Neural progenitor cell (in vitro differentiated cells): Measurements from ENCODE around the gene RPL6. TPM values are rescaled to one million over a fixed set of nuclear protein-coding genes. Genes with fewer than 3 reads are reported as not detected.

Experiments used
- DNase-seq: peaks from one replicate; pipeline ENCODE4 v3.0.0-alpha.2; 2016; ENCODE audit warnings: low spot score
- H2AFZ ChIP-seq: fragments of 200-600 bp; sonication (generic); replicated peaks from 2 replicates; pipeline ENCODE4 v1.6.1; 2016; ENCODE audit warnings: antibody characterized with exemption
- H3F3A ChIP-seq: fragments of 200-600 bp; sonication (generic); 2 replicates; pipeline ENCODE4 v1.6.1; 2016; ENCODE audit warnings: antibody characterized with exemption, low read depth
- H3K27ac ChIP-seq: fragments of 200-600 bp; sonication (generic); 2 replicates; pipeline ENCODE4 v1.5.1; 2016; ENCODE audit warnings: mild to moderate bottlenecking
- H3K27me3 ChIP-seq: fragments of 200-600 bp; sonication (generic); 2 replicates; pipeline ENCODE4 v1.6.1; 2016; ENCODE audit warnings: mild to moderate bottlenecking, moderate library complexity
- H3K36me3 ChIP-seq: fragments of 200-600 bp; sonication (generic); 2 replicates; pipeline ENCODE4 v1.5.1; 2016
- H3K4me1 ChIP-seq: fragments of 200-600 bp; sonication (generic); 2 replicates; pipeline ENCODE4 v1.6.1; 2016; ENCODE audit warnings: mixed run types
- H3K4me2 ChIP-seq: fragments of 200-600 bp; sonication (generic); 2 replicates; pipeline ENCODE4 v1.6.1; 2016
- H3K4me3 ChIP-seq: fragments of 200-600 bp; sonication (generic); 2 replicates; pipeline ENCODE4 v1.5.1; 2016
- H3K79me2 ChIP-seq: fragments of 200-600 bp; sonication (generic); 2 replicates; pipeline ENCODE4 v1.6.1; 2016; ENCODE audit warnings: low read depth
- H3K9ac ChIP-seq: fragments of 200-600 bp; sonication (generic); 2 replicates; pipeline ENCODE4 v1.6.1; 2016
- H3K9me3 ChIP-seq: fragments of 200-600 bp; sonication (generic); 2 replicates; pipeline ENCODE4 v1.5.1; 2016; ENCODE audit warnings: low read depth
- H4K20me1 ChIP-seq: fragments of 200-600 bp; sonication (generic); 2 replicates; pipeline ENCODE4 v1.6.1; 2016; ENCODE audit warnings: low read depth
- H3K27ac Mint-ChIP-seq: 3 replicates; pipeline ENCODE4 v1.8.0; 2021; ENCODE audit warnings: mixed read lengths
- H3K27me3 Mint-ChIP-seq: 2 replicates; pipeline ENCODE4 v1.8.0; 2022; ENCODE audit warnings: low read depth, mild to moderate bottlenecking, inconsistent platforms, moderate library complexity, mixed read lengths; ENCODE audit not compliant: insufficient read depth
- H3K36me3 Mint-ChIP-seq: 3 replicates; pipeline ENCODE4 v1.8.0; 2021; ENCODE audit warnings: mixed read lengths
- H3K4me1 Mint-ChIP-seq: 3 replicates; pipeline ENCODE4 v1.8.0; 2021; ENCODE audit warnings: mixed read lengths
- H3K4me3 Mint-ChIP-seq: 3 replicates; pipeline ENCODE4 v1.8.0; 2021; ENCODE audit warnings: mild to moderate bottlenecking, moderate library complexity, mixed read lengths
- H3K9me3 Mint-ChIP-seq: 3 replicates; pipeline ENCODE4 v1.8.0; 2020; ENCODE audit warnings: mixed read lengths
- CTCF ChIP-seq: fragments of 200-600 bp; sonication (generic); IDR thresholded peaks from 2 replicates; pipeline ENCODE4 v1.5.1; 2017; ENCODE audit warnings: antibody characterized with exemption, mild to moderate bottlenecking
- EZH2 ChIP-seq: fragments of 200-600 bp; sonication (generic); IDR thresholded peaks from 2 replicates; pipeline ENCODE4 v1.6.1; 2017; ENCODE audit warnings: antibody characterized with exemption, mild to moderate bottlenecking, moderate library complexity
- EZH2phosphoT487 ChIP-seq: fragments of 200-600 bp; sonication (generic); IDR thresholded peaks from 2 replicates; pipeline ENCODE4 v1.6.1; 2017; ENCODE audit warnings: antibody characterized with exemption
- total RNA-seq: library from RNA; depleted of rRNA; stranded (reverse); fragments of >200 nt; gene quantifications from 2 replicates; pipeline ENCODE4 v1.2.3, GENCODE V29; 2015; ENCODE audit warnings: low replicate concordance

The RPL6 gene
- total RNA-seq, 1 donor from 2014 or later, result 3,685 TPM

DNA sequence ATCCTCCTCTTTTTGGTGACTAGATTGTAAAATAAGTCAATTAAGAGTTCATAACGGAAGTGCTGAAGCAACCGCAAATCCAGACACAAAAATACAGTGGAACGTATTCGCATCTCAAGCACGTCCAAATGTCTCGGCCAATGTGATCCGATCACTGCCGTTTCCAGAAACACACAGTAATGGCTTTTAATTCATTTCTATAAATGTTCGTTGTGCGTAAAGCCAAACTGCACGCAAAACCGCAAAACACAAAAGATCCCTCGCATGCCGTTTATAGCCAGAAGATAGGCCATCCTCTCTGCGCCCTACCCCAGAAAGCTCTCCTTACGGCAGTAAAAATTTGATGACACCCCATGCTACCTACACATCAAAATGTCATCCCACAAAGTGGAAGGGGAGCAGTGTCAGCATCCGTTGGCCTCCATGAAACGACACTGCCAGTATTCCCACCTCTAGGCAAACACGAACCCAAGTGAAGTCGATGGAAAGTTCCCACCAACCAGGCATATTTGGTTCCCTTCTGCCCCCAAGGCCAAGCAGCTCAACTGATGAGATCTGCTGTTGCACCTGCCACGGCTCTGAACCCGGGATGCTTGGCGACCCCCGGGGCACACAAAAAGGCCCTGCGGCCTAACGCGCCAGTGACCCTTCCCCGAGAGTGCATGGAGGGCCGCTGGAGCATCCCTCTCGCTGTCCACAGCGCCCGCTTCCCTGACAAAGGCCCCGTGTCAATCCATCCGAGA is 28.6 kb downstream of the RPL6 start:
- Mint-ChIP-seq H3K9me3 (peaks cover 3% of the 10 kb centered on the region), H3K27me3 (no peaks in the 10 kb centered on the region), H3K36me3 (peaks cover 6% of the 10 kb centered on the region), H3K4me3 (peak overlapping the region; percentile 100), H3K4me1 (peaks cover 20% of the 10 kb centered on the region), H3K27ac (peak overlapping the region; percentile 44)
- Histone ChIP-seq H3K79me2 (peaks cover 55% of the 10 kb centered on the region), H3K27me3 (no peaks in the 10 kb centered on the region), H3K4me3 (peak overlapping the region; percentile 82), H3K4me2 (peak overlapping the region; percentile 93), H2AFZ (peak overlapping the region; percentile 70), H3K4me1 (no peaks in the 10 kb centered on the region), H3K9ac (peak overlapping the region; percentile 57), H3F3A (peaks cover 26% of the 10 kb centered on the region), H4K20me1 (peaks cover 6% of the 10 kb centered on the region), H3K36me3 (no peaks in the 10 kb centered on the region), H3K9me3 (no peaks in the 10 kb centered on the region), H3K27ac (no peak overlapping the region)
- TF ChIP-seq EZH2 (no peak), EZH2phosphoT487 (no peak), CTCF (no peak)
- peak; percentile 54 for DNase-seq

DNA sequence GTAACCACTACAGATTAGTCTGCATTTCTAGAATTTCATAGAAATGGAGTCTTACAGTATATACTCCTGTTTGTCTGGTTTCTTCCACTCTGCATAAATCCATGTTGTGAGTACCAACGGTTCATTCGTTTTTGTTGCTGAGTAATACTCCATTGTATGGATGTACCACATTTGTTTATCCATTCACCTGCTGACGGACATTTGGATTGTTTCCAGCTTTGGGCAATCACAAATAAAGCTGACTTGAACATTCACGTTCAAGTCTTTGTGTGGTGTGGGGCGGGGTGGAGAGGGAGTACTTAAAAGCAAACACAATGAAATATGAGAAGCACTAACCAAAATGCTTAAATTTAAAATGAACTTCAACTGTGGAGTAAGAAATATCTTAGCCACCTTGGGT is 34.3 kb downstream of the RPL6 start:
- no peak overlapping the region for H3K4me2 ChIP-seq
- peaks cover 1% of the 10 kb centered on the region for H4K20me1 ChIP-seq
- TF ChIP-seq CTCF (no peak), EZH2phosphoT487 (no peak), EZH2 (no peak)

DNA sequence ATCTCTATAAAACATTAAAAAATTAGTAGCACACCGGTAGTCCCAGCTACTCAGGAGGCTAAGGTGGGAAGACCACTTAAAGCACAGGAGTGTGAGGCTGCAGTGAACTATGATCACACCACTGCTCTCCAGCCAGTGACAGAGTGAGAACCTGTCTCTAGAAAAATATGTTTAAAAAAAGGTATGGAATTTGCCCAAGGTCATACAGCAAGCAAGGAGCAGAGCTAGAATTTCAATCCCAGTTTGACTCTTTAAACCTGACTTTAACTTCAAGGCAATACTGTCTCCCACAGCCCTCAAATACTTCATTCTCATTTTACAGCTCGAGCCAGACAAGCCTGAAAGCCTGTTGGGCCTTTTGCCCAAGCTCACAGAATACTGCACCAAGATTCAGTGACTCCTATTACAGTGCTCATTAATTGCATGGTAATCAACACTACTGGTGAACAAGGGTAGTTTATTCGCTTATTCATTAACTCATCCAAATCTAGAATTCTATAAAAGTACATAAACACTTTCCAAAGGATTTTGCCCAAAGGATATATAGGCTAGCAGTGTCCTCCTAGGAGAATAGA is 35.2 kb downstream of the RPL6 start:
- Histone ChIP-seq H3F3A (peaks cover 10% of the 10 kb centered on the region), H3K4me1 (no peaks in the 10 kb centered on the region), H3K27me3 (no peaks in the 10 kb centered on the region), H4K20me1 (no peaks in the 10 kb centered on the region), H3K9ac (no peak overlapping the region), H3K27ac (no peak overlapping the region), H3K9me3 (no peaks in the 10 kb centered on the region), H3K4me2 (no peak overlapping the region), H3K4me3 (no peak overlapping the region), H3K79me2 (peaks cover 97% of the 10 kb centered on the region), H3K36me3 (no peaks in the 10 kb centered on the region), H2AFZ (no peak overlapping the region)
- no peak for DNase-seq
- Mint-ChIP-seq H3K4me1 (no peaks in the 10 kb centered on the region), H3K4me3 (no peak overlapping the region), H3K27me3 (no peaks in the 10 kb centered on the region), H3K9me3 (peaks cover 7% of the 10 kb centered on the region), H3K27ac (no peak overlapping the region), H3K36me3 (peaks cover 12% of the 10 kb centered on the region)
- TF ChIP-seq CTCF, result no peak

More for the DNA sequence above, 34.3 kb downstream of the RPL6 start:
- no peak for DNase-seq
- no peak overlapping the region for H2AFZ ChIP-seq
- H3K9me3 Mint-ChIP-seq, result peaks cover 7% of the 10 kb centered on the region
- H3K36me3 Mint-ChIP-seq, result peaks cover 12% of the 10 kb centered on the region
- no peaks in the 10 kb centered on the region for H3K36me3 ChIP-seq
- peaks cover 4% of the 10 kb centered on the region for H3K4me1 Mint-ChIP-seq
- H3K4me3 ChIP-seq, result no peak overlapping the region
- H3K27ac ChIP-seq, result no peak overlapping the region
- no peak overlapping the region for H3K4me3 Mint-ChIP-seq
- H3K27me3 Mint-ChIP-seq, result no peaks in the 10 kb centered on the region
- no peaks in the 10 kb centered on the region for H3K9me3 ChIP-seq
- no peak overlapping the region for H3K9ac ChIP-seq
- no peaks in the 10 kb centered on the region for H3K4me1 ChIP-seq
- peaks cover 8% of the 10 kb centered on the region for H3F3A ChIP-seq
- no peak overlapping the region for H3K27ac Mint-ChIP-seq
- peaks cover 97% of the 10 kb centered on the region for H3K79me2 ChIP-seq
- H3K27me3 ChIP-seq, result no peaks in the 10 kb centered on the region
